ENCODE measurements around the gene TMX1. TPM values are rescaled to one million over a fixed set of nuclear protein-coding genes. Genes with fewer than 3 reads are reported as not detected.

Gene TMX1
- total RNA-seq, 1 donor from 2014 or later = 31.4 TPM

DNA sequence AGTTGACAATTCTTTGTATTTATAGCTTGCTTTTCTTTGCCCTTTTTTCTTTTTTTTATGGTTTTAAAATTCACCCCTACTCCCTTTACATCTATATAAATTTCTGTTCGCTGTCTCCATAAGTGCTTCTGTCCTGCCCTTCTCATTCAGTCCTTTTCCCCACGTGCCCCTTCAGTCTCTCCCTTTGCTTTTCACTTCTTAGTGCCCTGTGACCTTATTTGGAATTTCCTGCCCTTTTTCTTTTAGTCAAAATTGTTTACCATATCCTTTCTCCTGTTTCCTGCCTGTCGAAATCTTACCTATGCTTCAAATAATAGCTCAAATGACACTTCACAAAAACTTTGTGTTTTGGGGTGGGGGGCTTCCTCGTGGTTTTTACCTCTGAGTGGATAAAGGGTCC, 6.0 kb downstream of the TMX1 start:
- H3K4me1 Mint-ChIP-seq (ENCODE audit: unreplicated experiment) = peaks cover 19% of the 10 kb centered on the region
- peaks cover 37% of the 10 kb centered on the region for H3K36me3 Mint-ChIP-seq
- no peak overlapping the region for H3K4me3 Mint-ChIP-seq
- no peak for DNase-seq (ENCODE audit: extremely low spot score, unreplicated experiment)
- H3K27ac Mint-ChIP-seq = no peak overlapping the region
- no peaks in the 10 kb centered on the region for H3K9me3 Mint-ChIP-seq
- H3K27me3 Mint-ChIP-seq = no peaks in the 10 kb centered on the region
- TF ChIP-seq, protein P1, sequence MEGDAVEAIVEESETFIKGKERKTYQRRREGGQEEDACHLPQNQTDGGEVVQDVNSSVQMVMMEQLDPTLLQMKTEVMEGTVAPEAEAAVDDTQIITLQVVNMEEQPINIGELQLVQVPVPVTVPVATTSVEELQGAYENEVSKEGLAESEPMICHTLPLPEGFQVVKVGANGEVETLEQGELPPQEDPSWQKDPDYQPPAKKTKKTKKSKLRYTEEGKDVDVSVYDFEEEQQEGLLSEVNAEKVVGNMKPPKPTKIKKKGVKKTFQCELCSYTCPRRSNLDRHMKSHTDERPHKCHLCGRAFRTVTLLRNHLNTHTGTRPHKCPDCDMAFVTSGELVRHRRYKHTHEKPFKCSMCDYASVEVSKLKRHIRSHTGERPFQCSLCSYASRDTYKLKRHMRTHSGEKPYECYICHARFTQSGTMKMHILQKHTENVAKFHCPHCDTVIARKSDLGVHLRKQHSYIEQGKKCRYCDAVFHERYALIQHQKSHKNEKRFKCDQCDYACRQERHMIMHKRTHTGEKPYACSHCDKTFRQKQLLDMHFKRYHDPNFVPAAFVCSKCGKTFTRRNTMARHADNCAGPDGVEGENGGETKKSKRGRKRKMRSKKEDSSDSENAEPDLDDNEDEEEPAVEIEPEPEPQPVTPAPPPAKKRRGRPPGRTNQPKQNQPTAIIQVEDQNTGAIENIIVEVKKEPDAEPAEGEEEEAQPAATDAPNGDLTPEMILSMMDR (conservative IDR thresholded peaks at IDR 0.05) = no peak

DNA sequence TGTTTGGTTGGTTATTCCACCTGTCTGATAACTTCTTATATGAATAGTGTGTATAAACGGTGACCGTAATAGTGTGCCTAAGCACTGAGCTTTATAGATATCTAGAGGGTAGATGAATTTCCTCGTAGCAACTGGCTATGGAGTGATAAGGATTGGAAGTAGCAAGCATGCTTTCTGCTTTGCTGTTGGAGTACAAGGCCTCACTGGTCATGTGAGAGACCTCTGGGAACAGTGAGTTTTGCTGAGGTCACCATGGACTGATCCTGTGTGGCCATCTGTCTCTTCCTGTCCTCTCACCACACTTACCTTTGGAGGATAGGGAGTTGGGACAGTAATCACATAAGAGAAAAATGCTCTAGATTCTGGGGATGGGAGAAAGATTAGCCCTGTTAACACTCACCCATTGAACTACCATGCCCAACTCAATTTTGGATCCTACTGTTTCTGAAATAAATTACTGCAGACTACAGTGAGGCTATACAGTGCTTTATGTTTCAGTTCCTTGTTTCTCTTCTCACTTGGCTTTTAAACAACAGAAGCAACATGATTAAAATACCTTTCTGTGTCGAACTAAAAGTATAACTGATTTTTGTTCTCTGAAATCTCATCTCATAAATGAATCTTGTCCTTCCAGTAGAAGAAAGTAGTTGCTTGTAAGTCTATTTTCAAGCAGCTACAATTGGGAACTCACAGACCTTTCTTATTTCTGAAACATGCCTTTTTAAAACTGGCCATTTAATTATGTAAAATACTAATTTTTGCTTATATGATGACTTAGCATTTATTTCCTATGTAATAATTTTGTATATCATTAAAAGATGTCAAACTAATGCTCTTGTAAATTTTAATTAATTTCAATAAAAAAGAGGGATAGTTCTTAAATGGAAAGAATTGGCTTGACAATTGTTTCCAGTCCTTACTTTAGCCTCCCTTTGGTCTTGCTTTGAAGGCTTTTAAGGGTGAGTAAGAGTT, 8.3 kb downstream of the TMX1 start:
- H3K27me3 Mint-ChIP-seq = no peaks in the 10 kb centered on the region
- DNase-seq (ENCODE audit: extremely low spot score, unreplicated experiment) = no peak
- peak overlapping the region; percentile 49 for H3K27ac Mint-ChIP-seq
- peaks cover 46% of the 10 kb centered on the region for H3K36me3 Mint-ChIP-seq
- no peaks in the 10 kb centered on the region for H3K9me3 Mint-ChIP-seq
- TF ChIP-seq, protein P1 (conservative IDR thresholded peaks at IDR 0.05) = no peak
- no peak overlapping the region for H3K4me3 Mint-ChIP-seq
- H3K4me1 Mint-ChIP-seq (ENCODE audit: unreplicated experiment) = peaks cover 9% of the 10 kb centered on the region

DNA sequence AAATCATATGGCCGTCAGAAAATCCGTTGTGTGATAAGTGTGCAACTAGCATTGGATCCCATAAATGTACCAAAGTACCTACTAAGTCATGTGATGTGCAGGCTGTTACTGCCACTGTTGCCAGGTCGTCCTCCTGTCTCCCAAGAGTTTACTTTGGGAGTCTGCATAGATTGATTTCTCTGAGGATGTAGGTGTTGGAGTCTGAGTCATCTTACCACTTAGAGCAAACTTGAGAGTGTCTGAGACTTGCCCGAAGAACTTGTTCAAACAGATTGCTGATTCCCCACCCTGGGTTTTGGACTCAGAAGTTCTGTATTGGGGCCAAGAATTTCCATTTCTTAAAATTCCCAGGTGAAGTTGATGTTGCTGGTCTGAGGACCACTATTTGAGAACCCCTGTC, 11.4 kb downstream of the TMX1 start:
- Mint-ChIP-seq H3K27me3 (no peaks in the 10 kb centered on the region), H3K4me3 (no peak overlapping the region), H3K4me1 (ENCODE audit: unreplicated experiment) (no peaks in the 10 kb centered on the region), H3K27ac (no peak overlapping the region), H3K36me3 (peaks cover 48% of the 10 kb centered on the region), H3K9me3 (no peaks in the 10 kb centered on the region)
- DNase-seq (ENCODE audit: extremely low spot score, unreplicated experiment) = no peak
- TF ChIP-seq, protein P1 (conservative IDR thresholded peaks at IDR 0.05) = no peak

DNA sequence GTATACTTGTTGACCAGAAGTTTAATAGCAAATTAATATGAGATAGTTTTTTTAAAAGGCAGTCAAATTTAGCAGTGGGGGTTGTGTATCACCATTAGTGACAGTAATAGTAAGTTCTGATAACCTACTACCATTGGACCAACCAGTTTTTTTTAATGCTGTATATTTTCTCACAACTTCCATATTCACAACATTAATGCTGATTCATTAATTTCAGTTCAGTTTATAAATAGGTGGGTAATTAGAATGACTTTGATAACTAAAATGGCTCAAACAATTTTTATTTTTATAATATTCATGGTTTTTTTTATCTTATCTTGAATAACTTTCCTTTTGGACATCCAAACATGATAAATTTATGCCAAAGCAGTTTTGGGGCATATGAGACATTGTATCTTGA, 13.8 kb downstream of the TMX1 start:
- Mint-ChIP-seq H3K36me3 (peaks cover 51% of the 10 kb centered on the region), H3K27me3 (no peaks in the 10 kb centered on the region), H3K27ac (no peak overlapping the region), H3K4me1 (ENCODE audit: unreplicated experiment) (no peaks in the 10 kb centered on the region), H3K9me3 (no peaks in the 10 kb centered on the region), H3K4me3 (no peak overlapping the region)
- TF ChIP-seq, protein P1 (conservative IDR thresholded peaks at IDR 0.05) = no peak
- no peak for DNase-seq (ENCODE audit: extremely low spot score, unreplicated experiment)

DNA sequence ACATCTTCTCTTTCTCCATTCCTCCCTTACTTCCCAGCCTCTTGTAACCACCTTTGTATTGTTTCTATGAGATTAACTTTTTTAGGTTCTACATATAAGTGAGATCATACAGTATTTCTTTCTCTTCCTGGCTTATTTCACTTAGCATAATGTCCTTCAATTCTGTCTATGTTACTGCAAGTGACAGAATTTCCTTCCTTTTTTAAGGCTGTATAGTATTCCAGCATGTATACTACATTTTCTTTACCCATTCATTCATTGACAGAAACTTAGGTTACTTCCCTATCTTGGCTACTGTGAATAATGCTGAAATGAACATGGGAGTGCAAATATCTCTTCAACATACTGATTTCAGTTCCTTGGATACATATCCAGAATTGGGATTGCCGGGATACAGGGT, 18.2 kb downstream of the TMX1 start:
- H3K36me3 Mint-ChIP-seq = peaks cover 44% of the 10 kb centered on the region
- H3K27ac Mint-ChIP-seq = no peak overlapping the region
- H3K4me3 Mint-ChIP-seq = no peak overlapping the region
- no peaks in the 10 kb centered on the region for H3K4me1 Mint-ChIP-seq (ENCODE audit: unreplicated experiment)
- no peaks in the 10 kb centered on the region for H3K9me3 Mint-ChIP-seq
- DNase-seq (ENCODE audit: extremely low spot score, unreplicated experiment) = no peak
- no peaks in the 10 kb centered on the region for H3K27me3 Mint-ChIP-seq
- TF ChIP-seq, protein P1 (conservative IDR thresholded peaks at IDR 0.05) = no peak
